HepG2 (cell line): ENCODE measurements around the gene TGFBI. TPM values are rescaled to one million over a fixed set of nuclear protein-coding genes. Genes with fewer than 3 reads are reported as not detected.

Source experiments
- ATF6 ChIP-seq: sonication (generic); formaldehyde crosslinking; conservative IDR thresholded peaks from 2 replicates; pipeline ENCODE4 v1.4.0; 2020; ENCODE audit warnings: missing genetic modification reagents
- ATF7-NPFF ChIP-seq: sonication (generic); formaldehyde crosslinking; IDR thresholded peaks from 2 replicates; pipeline ENCODE4 v1.8.1; 2023; ENCODE audit warnings: mild to moderate bottlenecking, low read depth, missing genetic modification reagents, moderate library complexity
- CREB3 ChIP-seq: sonication (generic); formaldehyde crosslinking; IDR thresholded peaks from 2 replicates; pipeline ENCODE4 v1.5.0; 2020; ENCODE audit warnings: missing genetic modification reagents
- EEA1 ChIP-seq: sonication (generic); formaldehyde crosslinking; IDR thresholded peaks from 2 replicates; pipeline ENCODE4 v1.5.1; 2020; ENCODE audit warnings: mild to moderate bottlenecking, missing genetic modification reagents, borderline replicate concordance
- EED ChIP-seq: sonication (generic); formaldehyde crosslinking; IDR thresholded peaks from 2 replicates; pipeline ENCODE4 v1.5.0; 2020; ENCODE audit warnings: mild to moderate bottlenecking, missing genetic modification reagents
- FOXK2 ChIP-seq: fragments of 450-650 bp; IDR thresholded peaks from 2 replicates; pipeline ENCODE4 v1.6.1; 2016
- HOXA9 ChIP-seq: sonication (generic); formaldehyde crosslinking; IDR thresholded peaks from 2 replicates; pipeline ENCODE4 v1.8.1; 2022; ENCODE audit warnings: missing genetic modification reagents, mild to moderate bottlenecking, moderate library complexity, borderline replicate concordance
- RAD21 ChIP-seq: fragments of 450-650 bp; formaldehyde crosslinking; IDR thresholded peaks from 2 replicates; pipeline ENCODE4 v1.5.0; 2020; ENCODE audit warnings: mild to moderate bottlenecking
- SP2 ChIP-seq: sonication (generic); formaldehyde crosslinking; IDR thresholded peaks from 2 replicates; pipeline ENCODE4 v1.5.1; 2020; ENCODE audit warnings: mild to moderate bottlenecking, missing genetic modification reagents
- TFAP4 ChIP-seq: sonication (generic); IDR thresholded peaks from 2 replicates; pipeline ENCODE4 v1.6.1; 2016; ENCODE audit warnings: low read depth, borderline replicate concordance
- TGIF2 ChIP-seq: IDR thresholded peaks from 2 replicates; pipeline ENCODE4 v1.6.1; 2016; ENCODE audit warnings: control low read depth, missing compliant biosample characterization
- THAP11 ChIP-seq: IDR thresholded peaks from 2 replicates; pipeline ENCODE4 v1.6.1; 2016; ENCODE audit warnings: missing biosample characterization, missing genetic modification reagents
- TOPORS ChIP-seq: sonication (generic); formaldehyde crosslinking; IDR thresholded peaks from 2 replicates; pipeline ENCODE4 v1.8.0; 2023; ENCODE audit warnings: mild to moderate bottlenecking, missing genetic modification reagents
- YY1 ChIP-seq: IDR thresholded peaks from 2 replicates; pipeline ENCODE4 v1.6.1; 2011; ENCODE audit warnings: low read length, low read depth, moderate library complexity, mild to moderate bottlenecking; ENCODE audit not compliant: insufficient read depth, insufficient replicate concordance
- ZFYVE20 ChIP-seq: sonication (generic); formaldehyde crosslinking; IDR thresholded peaks from 2 replicates; pipeline ENCODE4 v1.8.0; 2023; ENCODE audit warnings: low read depth, mild to moderate bottlenecking, moderate library complexity, missing genetic modification reagents, borderline replicate concordance
- ZNF484 ChIP-seq: sonication (generic); formaldehyde crosslinking; IDR thresholded peaks from 2 replicates; pipeline ENCODE4 v1.5.1; 2020; ENCODE audit warnings: mild to moderate bottlenecking, low read depth, missing genetic modification reagents, borderline replicate concordance
- ZNF570 ChIP-seq: sonication (generic); formaldehyde crosslinking; IDR thresholded peaks from 2 replicates; pipeline ENCODE4 v1.4.0; 2020; ENCODE audit warnings: mild to moderate bottlenecking, missing genetic modification reagents, borderline replicate concordance
- ZNF576 ChIP-seq: sonication (generic); formaldehyde crosslinking; IDR thresholded peaks from 2 replicates; pipeline ENCODE4 v1.4.0; 2020; ENCODE audit warnings: mild to moderate bottlenecking, missing genetic modification reagents
- ZSCAN31 ChIP-seq: sonication (generic); formaldehyde crosslinking; IDR thresholded peaks from 2 replicates; pipeline ENCODE4 v1.5.0; 2020; ENCODE audit warnings: low read depth, mild to moderate bottlenecking, missing genetic modification reagents
- polyA plus RNA-seq, 8 experiments: library from polyadenylated mRNA; depleted of rRNA in 3 of 8; stranded (reverse) in 7 of 8; unstranded in 1 of 8; fragments of >200 nt; fragmentation: Illumina TruSeq in 4 of 8; extraction: Trizol in 4 of 8; gene quantifications; 2 replicates each; pipeline versions ENCODE4 v1.2.1 to v1.2.3, GENCODE V29; 2011 to 2016; ENCODE audit warnings: low read depth in 4 of 8, missing spikeins in 1 of 8, mixed read lengths in 1 of 8; ENCODE audit not compliant: insufficient read depth in 1 of 8
- total RNA-seq, 5 experiments: library from RNA; depleted of rRNA; stranded (reverse); fragments of >200 nt; fragmentation: Illumina TruSeq; extraction: Trizol; gene quantifications; 2 replicates each; pipeline ENCODE4 v1.2.3, GENCODE V29; 2016; ENCODE audit warnings: low read depth in 1 of 5
- TF ChIP-seq, protein P1 (sequence below): sonication (generic); formaldehyde crosslinking; IDR thresholded peaks from 2 replicates; pipeline ENCODE4 v1.8.0; 2022; ENCODE audit warnings: missing genetic modification reagents, mild to moderate bottlenecking, borderline replicate concordance
- TF ChIP-seq, protein P2 (sequence below): sonication (generic); formaldehyde crosslinking; IDR thresholded peaks from 2 replicates; pipeline ENCODE4 v1.4.0; 2020; ENCODE audit warnings: missing genetic modification reagents

TGFBI gene
- total and polyA plus RNA-seq, 2 of the 13 experiments (the other 11 are each of a cell fraction or from before 2014, with no cell fraction given): 275 to 457 TPM

- TF ChIP-seq THAP11: peak; percentile 51
- TF ChIP-seq HOXA9 (CRISPR knock-in tag): peak; percentile 75; the same call in 1 of the 2 replicates
- TF ChIP-seq CREB3 (CRISPR knock-in tag): no peak
- peak; percentile 81; the same call in 1 of the 2 replicates for TF ChIP-seq ZSCAN31 (CRISPR knock-in tag)
- TF ChIP-seq SP2 (CRISPR knock-in tag): 0 out of 2 replicates have a peak, but pooled peaks have one; percentile 27
- TF ChIP-seq EED (CRISPR knock-in tag): peak; percentile 55; the same call in 1 of the 2 replicates
- TF ChIP-seq, protein P1, sequence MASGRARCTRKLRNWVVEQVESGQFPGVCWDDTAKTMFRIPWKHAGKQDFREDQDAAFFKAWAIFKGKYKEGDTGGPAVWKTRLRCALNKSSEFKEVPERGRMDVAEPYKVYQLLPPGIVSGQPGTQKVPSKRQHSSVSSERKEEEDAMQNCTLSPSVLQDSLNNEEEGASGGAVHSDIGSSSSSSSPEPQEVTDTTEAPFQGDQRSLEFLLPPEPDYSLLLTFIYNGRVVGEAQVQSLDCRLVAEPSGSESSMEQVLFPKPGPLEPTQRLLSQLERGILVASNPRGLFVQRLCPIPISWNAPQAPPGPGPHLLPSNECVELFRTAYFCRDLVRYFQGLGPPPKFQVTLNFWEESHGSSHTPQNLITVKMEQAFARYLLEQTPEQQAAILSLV: peak; percentile 76; the same call in 1 of the 2 replicates
- TF ChIP-seq ZNF576: peak; percentile 81; the same call in 1 of the 2 replicates
- peak; percentile 55; the same call in 1 of the 2 replicates for TF ChIP-seq ATF7-NPFF
- TF ChIP-seq TOPORS (CRISPR knock-in tag): peak; percentile 90; the same call in 1 of the 2 replicates
- TF ChIP-seq, protein P2, sequence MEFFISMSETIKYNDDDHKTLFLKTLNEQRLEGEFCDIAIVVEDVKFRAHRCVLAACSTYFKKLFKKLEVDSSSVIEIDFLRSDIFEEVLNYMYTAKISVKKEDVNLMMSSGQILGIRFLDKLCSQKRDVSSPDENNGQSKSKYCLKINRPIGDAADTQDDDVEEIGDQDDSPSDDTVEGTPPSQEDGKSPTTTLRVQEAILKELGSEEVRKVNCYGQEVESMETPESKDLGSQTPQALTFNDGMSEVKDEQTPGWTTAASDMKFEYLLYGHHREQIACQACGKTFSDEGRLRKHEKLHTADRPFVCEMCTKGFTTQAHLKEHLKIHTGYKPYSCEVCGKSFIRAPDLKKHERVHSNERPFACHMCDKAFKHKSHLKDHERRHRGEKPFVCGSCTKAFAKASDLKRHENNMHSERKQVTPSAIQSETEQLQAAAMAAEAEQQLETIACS (CRISPR knock-in tag): no peak
- peak; percentile 75 for TF ChIP-seq YY1
- no peak; the same call in 1 of the 2 replicates for TF ChIP-seq TFAP4
- 0 out of 2 replicates have a peak, but pooled peaks have one; percentile 63 for TF ChIP-seq ZNF570 (CRISPR knock-in tag)
- TF ChIP-seq TGIF2 (CRISPR knock-in tag): no peak
- TF ChIP-seq ATF6 (CRISPR knock-in tag): no peak; the same call in 1 of the 2 replicates
- TF ChIP-seq EEA1: 0 out of 2 replicates have a peak, but pooled peaks have one; percentile 21
- no peak for TF ChIP-seq ZFYVE20
- TF ChIP-seq RAD21: peak; percentile 75
- no peak for TF ChIP-seq FOXK2
- TF ChIP-seq ZNF484: 0 out of 2 replicates have a peak, but pooled peaks have one; percentile 64
Observed at GRCh38 chr5:136028782-136029742, at the start of gene TGFBI (continued).
